Body of pancreas (tissue), 4 donors: ENCODE data around the gene VASP. TPM values are rescaled to one million over a fixed set of nuclear protein-coding genes. Genes with fewer than 3 reads are reported as not detected.

Source experiments
- ATAC-seq: fragments of 150-250 bp; one replicate; pipeline ENCODE4 v1.9.1; 2016
- DNase-seq, 4 donors: peaks; one replicate each; pipeline ENCODE4 v3.0.0-alpha.2; 2019
- H3K27ac ChIP-seq, 4 donors: fragments of 200-600 bp; sonication (generic); 1 replicate in 3 of 4; 2 replicates in 1 of 4; pipeline versions ENCODE4 v1.5.1 to v1.6.1; 2016 to 2019; ENCODE audit warnings: mild to moderate bottlenecking in 1 of 4, mixed read lengths in 1 of 4, moderate library complexity in 1 of 4
- H3K27me3 ChIP-seq, 2 donors: fragments of 200-600 bp; sonication (generic); one replicate each; pipeline ENCODE4 v1.6.0; 2016; ENCODE audit warnings: mild to moderate bottlenecking in 1 of 2
- H3K36me3 ChIP-seq, 2 donors: fragments of 200-600 bp; sonication (generic); replicated peaks in 1 of 2; 2 replicates each; pipeline ENCODE4 v1.5.1; 2016; ENCODE audit warnings: low read depth in 2 of 2; ENCODE audit not compliant: insufficient read depth in 1 of 2
- H3K4me1 ChIP-seq: fragments of 200-600 bp; sonication (generic); one replicate; pipeline ENCODE4 v1.6.0; 2016
- H3K4me3 ChIP-seq, 2 donors: fragments of 200-600 bp; sonication (generic); 1 replicate in 1 of 2; 2 replicates in 1 of 2; pipeline ENCODE4 v1.5.1; 2016 to 2019
- H3K9me3 ChIP-seq, 3 donors: fragments of 200-600 bp; sonication (generic); 1 replicate in 2 of 3; 2 replicates in 1 of 3; pipeline ENCODE4 v1.5.1; 2016
- POLR2A ChIP-seq, 3 donors: fragments of 450-650 bp; IDR thresholded peaks; one replicate each; pipeline ENCODE4 v1.6.1; 2016; ENCODE audit warnings: antibody characterized with exemption in 3 of 3, mild to moderate bottlenecking in 2 of 3
- WGBS, 2 donors: methylation state at CpG; one replicate each; pipeline ENCODE4 v1.1.5; 2017; 5-methylcytosine and 5-hydroxymethylcytosine counted together
- intact Hi-C: fragments of 100-400 bp; cut with DNase I; formaldehyde crosslinking; loops from one replicate; pipeline ENCODE4 v1.15.1; 2023
- total RNA-seq, 2 donors: library from RNA; depleted of rRNA; stranded (reverse); fragments of >200 nt; gene quantifications; one replicate each; pipeline ENCODE4 v1.1.0, GENCODE V29; 2016
- TF ChIP-seq, protein P1 (sequence below), 7 experiments: fragments of 450-650 bp in 4 of 7; fragments of 200-600 bp in 3 of 7; sonication (generic) in 3 of 7; IDR thresholded peaks; one replicate each; pipeline ENCODE4 v1.5.1; 2016 to 2019; ENCODE audit warnings: antibody characterized with exemption in 7 of 7

The VASP gene
- total RNA-seq, 2 donors from 2014 or later = 27.0 to 29.7 TPM

DNA sequence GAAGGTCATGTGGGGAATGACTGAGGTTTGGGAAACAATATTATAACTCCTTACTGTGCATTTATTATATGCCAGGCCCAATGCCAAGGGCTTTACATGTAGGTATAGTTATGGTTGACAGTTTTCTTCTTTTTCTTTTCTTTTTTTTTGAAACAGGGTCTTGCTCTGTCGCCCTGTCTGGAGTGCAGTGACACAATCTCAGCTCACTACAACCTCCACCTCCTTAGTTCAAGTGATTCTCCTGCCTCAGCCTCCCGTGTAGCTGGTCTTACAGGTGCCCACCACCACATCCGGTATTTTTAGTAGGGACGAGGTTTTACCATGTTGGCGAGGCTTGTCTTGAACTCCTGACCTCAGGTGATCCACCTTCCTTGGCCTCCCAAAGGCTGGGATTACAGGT is 24.2 kb upstream of the VASP start:
- Histone ChIP-seq H3K9me3 (no peaks in the 10 kb centered on the region), H3K27me3 (no peaks in the 10 kb centered on the region), H3K4me3 (no peak overlapping the region), H3K36me3 (no peaks in the 10 kb centered on the region), H3K27ac (no peak overlapping the region), H3K4me1 (peaks cover 11% of the 10 kb centered on the region)
- ATAC-seq (no peak), DNase-seq (no peak)
- 81 to 86% methylated on average over 5 of the region's 5 CpGs for WGBS, 2 donors
- TF ChIP-seq POLR2A (IDR thresholded peaks at IDR 0.05) = no peak
- TF ChIP-seq, protein P1, sequence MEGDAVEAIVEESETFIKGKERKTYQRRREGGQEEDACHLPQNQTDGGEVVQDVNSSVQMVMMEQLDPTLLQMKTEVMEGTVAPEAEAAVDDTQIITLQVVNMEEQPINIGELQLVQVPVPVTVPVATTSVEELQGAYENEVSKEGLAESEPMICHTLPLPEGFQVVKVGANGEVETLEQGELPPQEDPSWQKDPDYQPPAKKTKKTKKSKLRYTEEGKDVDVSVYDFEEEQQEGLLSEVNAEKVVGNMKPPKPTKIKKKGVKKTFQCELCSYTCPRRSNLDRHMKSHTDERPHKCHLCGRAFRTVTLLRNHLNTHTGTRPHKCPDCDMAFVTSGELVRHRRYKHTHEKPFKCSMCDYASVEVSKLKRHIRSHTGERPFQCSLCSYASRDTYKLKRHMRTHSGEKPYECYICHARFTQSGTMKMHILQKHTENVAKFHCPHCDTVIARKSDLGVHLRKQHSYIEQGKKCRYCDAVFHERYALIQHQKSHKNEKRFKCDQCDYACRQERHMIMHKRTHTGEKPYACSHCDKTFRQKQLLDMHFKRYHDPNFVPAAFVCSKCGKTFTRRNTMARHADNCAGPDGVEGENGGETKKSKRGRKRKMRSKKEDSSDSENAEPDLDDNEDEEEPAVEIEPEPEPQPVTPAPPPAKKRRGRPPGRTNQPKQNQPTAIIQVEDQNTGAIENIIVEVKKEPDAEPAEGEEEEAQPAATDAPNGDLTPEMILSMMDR (IDR thresholded peaks at IDR 0.05) = no peak
- intact Hi-C loops = loop anchor here (5.0 kb wide), 1 partner anchor 46 kb away; no protein-coding TSS in a partner anchor

DNA sequence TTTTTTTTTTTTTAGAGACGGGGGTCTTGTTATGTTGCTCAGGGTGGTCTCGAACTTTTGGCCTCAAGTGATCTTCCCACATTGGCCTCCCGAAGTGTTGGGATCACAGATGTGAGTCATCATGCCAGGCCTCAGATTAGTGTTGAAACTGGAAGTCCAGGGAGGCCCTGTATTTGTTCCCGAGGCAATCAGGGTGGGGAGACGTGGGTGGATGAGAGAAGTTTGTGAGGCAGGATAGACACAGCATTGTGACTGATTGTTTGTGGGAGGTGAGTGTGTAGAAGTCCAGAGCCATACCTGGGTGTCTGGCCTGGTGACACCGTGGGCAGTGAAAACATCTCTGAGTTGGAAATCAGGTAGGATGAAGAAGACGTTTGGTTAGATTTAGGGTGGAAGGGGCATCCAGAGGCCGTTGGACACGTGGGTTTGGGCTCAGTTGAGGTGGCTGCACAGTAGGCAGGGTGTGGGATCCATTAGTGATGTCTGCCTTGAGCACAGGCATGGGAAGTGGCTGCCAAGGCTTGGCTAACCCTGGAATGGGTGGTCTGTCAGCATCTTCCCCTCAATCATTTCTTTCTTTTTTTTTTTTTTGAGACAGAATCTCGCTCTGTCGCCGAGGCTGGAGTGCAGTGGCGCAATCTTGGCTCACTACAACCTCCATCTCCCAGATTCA is 22.9 kb upstream of the VASP start:
- TF ChIP-seq POLR2A (IDR thresholded peaks at IDR 0.05) = no peak
- TF ChIP-seq, protein P1 (IDR thresholded peaks at IDR 0.05) = no peak
- ATAC-seq (no peak), DNase-seq (no peak)
- H3K9me3 ChIP-seq = no peaks in the 10 kb centered on the region
- H3K4me3 ChIP-seq = no peak overlapping the region
- H3K27me3 ChIP-seq = no peaks in the 10 kb centered on the region
- H3K36me3 ChIP-seq = no peaks in the 10 kb centered on the region
- H3K4me1 ChIP-seq = peaks cover 4% of the 10 kb centered on the region
- intact Hi-C loops = loop anchor here (5.0 kb wide), 1 partner anchor 47 kb away; no protein-coding TSS in a partner anchor
- no peak overlapping the region for H3K27ac ChIP-seq
- WGBS, 2 donors = 60 to 64% methylated on average over 13 of the region's 13 CpGs

GRCh38 chr19:45485305-45486077 is 21.8 kb upstream of the VASP start:
- Histone ChIP-seq H3K4me3 (peak overlapping the region; percentile 42 to 53), H3K4me1 (peaks cover 4% of the 10 kb centered on the region), H3K27me3 (no peaks in the 10 kb centered on the region), H3K27ac (peak overlapping the region; percentile 48 to 86 (median 70)), H3K9me3 (no peaks in the 10 kb centered on the region), H3K36me3 (no peaks in the 10 kb centered on the region)
- intact Hi-C loops = no loop called here
- TF ChIP-seq POLR2A (IDR thresholded peaks at IDR 0.05) = no peak
- TF ChIP-seq, protein P1 (IDR thresholded peaks at IDR 0.05) = peak; percentile 71 to 95 (median 80)
- DNase-seq (peak; percentile 99 to 100 (median 99)), ATAC-seq (peak; percentile 99)
- WGBS, 2 donors = 1% methylated on average over 18 to 35 of the region's 35 CpGs

- Histone ChIP-seq H3K27ac (no peak overlapping the region), H3K36me3 (no peaks in the 10 kb centered on the region), H3K9me3 (no peaks in the 10 kb centered on the region), H3K27me3 (no peaks in the 10 kb centered on the region), H3K4me1 (peaks cover 9% of the 10 kb centered on the region), H3K4me3 (no peak overlapping the region)
- intact Hi-C loops = no loop called here
- no peak for ATAC-seq
- TF ChIP-seq, protein P1 (IDR thresholded peaks at IDR 0.05) = no peak
- TF ChIP-seq POLR2A (IDR thresholded peaks at IDR 0.05) = no peak
- 69 to 70% methylated on average over 14 to 15 of the region's 15 CpGs for WGBS, 2 donors
- no peak for DNase-seq
Observed at GRCh38 chr19:45488708-45489107, 18.6 kb upstream of the VASP start.
